H1 (cell line): ENCODE data around the gene TUT4. TPM values are rescaled to one million over a fixed set of nuclear protein-coding genes. Genes with fewer than 3 reads are reported as not detected.

Experiments used
- CTCF ChIA-PET: fragments of 300-600 bp; sonication (Branson Sonifier 250); formaldehyde crosslinking; loops from one replicate; lab custom pipeline; 2021; ENCODE audit not compliant: partially characterized antibody; lab: Charles Lee
- POLR2A ChIA-PET: fragments of 300-600 bp; sonication (Branson Sonifier 250); formaldehyde crosslinking; loops from one replicate; lab custom pipeline; 2021; ENCODE audit warnings: inconsistent platforms; ENCODE audit not compliant: partially characterized antibody; lab: Charles Lee
- DNase-seq, 2 experiments: peaks; one replicate each; pipeline versions ENCODE4 v3.0.0 to v3.0.0-alpha.2; 2010 to 2022; ENCODE audit warnings: low spot score in 2 of 2, low read depth in 1 of 2, mixed read lengths in 1 of 2
- FAIRE-seq: peaks from 2 replicates; lab custom pipeline; 2011; peaks lifted over from hg19 to GRCh38; lab: Jason Lieb, UNC
- H2AFZ ChIP-seq: 2 replicates; pipeline ENCODE4 v1.8.1; 2012; ENCODE audit warnings: low read length, inconsistent platforms
- H2AK5ac ChIP-seq: 2 replicates; pipeline ENCODE4 v1.6.1; 2013; ENCODE audit warnings: low read depth, low read length
- H2BK120ac ChIP-seq: replicated peaks from 2 replicates; pipeline ENCODE3; 2013; ENCODE audit warnings: low read depth, low read length, inconsistent platforms
- H2BK12ac ChIP-seq: 2 replicates; pipeline ENCODE4 v1.6.1; 2013; ENCODE audit warnings: low read depth, low read length
- H2BK15ac ChIP-seq: 2 replicates; pipeline ENCODE4 v1.6.1; 2013; ENCODE audit warnings: low read length
- H2BK20ac ChIP-seq: 2 replicates; pipeline ENCODE4 v1.6.1; 2013; ENCODE audit warnings: low read length
- H2BK5ac ChIP-seq: 2 replicates; pipeline ENCODE4 v1.6.1; 2013; ENCODE audit warnings: low read depth, low read length
- H3K14ac ChIP-seq: 2 replicates; pipeline ENCODE4 v1.6.1; 2013; ENCODE audit warnings: inconsistent platforms; ENCODE audit not compliant: insufficient read length
- H3K18ac ChIP-seq: 2 replicates; pipeline ENCODE4 v1.6.1; 2013; ENCODE audit warnings: low read length; ENCODE audit errors: extremely low read depth
- H3K23ac ChIP-seq: 2 replicates; pipeline ENCODE4 v1.6.1; 2013; ENCODE audit warnings: inconsistent platforms; ENCODE audit not compliant: insufficient read length
- H3K23me2 ChIP-seq: 2 replicates; pipeline ENCODE4 v1.6.1; 2013; ENCODE audit warnings: low read depth, low read length
- H3K27ac ChIP-seq: 2 replicates; pipeline ENCODE4 v1.6.1; 2011; ENCODE audit warnings: low read depth, low read length, inconsistent platforms
- H3K27me3 ChIP-seq, 4 experiments: replicated peaks in 1 of 4; 1 replicate in 1 of 4; 2 replicates in 3 of 4; pipeline versions ENCODE4 v1.6.1 to v1.8.1; 2011 to 2013; ENCODE audit warnings: low read length in 3 of 4, mild to moderate bottlenecking in 3 of 4, inconsistent platforms in 2 of 4, mixed read lengths in 2 of 4, moderate library complexity in 1 of 4; ENCODE audit not compliant: control insufficient read depth in 3 of 4, insufficient read depth in 3 of 4; ENCODE audit errors: extremely low read depth in 1 of 4
- H3K36me3 ChIP-seq, 4 experiments: 2 replicates each; pipeline versions ENCODE4 v1.6.1 to v1.8.1; 2011 to 2013; ENCODE audit warnings: mild to moderate bottlenecking in 4 of 4, low read length in 3 of 4, moderate library complexity in 2 of 4, control low read depth in 1 of 4, inconsistent platforms in 1 of 4; ENCODE audit not compliant: insufficient read depth in 4 of 4, control insufficient read depth in 2 of 4
- H3K4ac ChIP-seq: replicated peaks from 2 replicates; pipeline ENCODE3; 2013; ENCODE audit warnings: low read length, low read depth, mixed read lengths, inconsistent platforms; ENCODE audit not compliant: insufficient read length
- H3K4me1 ChIP-seq, 4 experiments: replicated peaks in 1 of 4; 1 replicate in 1 of 4; 2 replicates in 3 of 4; pipeline versions ENCODE4 v1.6.1 to v1.8.1; 2011 to 2013; ENCODE audit warnings: low read length in 3 of 4, inconsistent platforms in 2 of 4, mixed read lengths in 1 of 4; ENCODE audit not compliant: insufficient read depth in 4 of 4, control insufficient read depth in 3 of 4
- H3K4me2 ChIP-seq, 2 experiments: 2 replicates each; pipeline versions ENCODE4 v1.6.1 to v1.8.1; 2011 to 2013; ENCODE audit warnings: low read depth in 2 of 2, low read length in 2 of 2, control low read depth in 1 of 2, inconsistent platforms in 1 of 2, mild to moderate bottlenecking in 1 of 2; ENCODE audit not compliant: insufficient read depth in 1 of 2
- H3K4me3 ChIP-seq, 4 experiments: fragments of 200-600, 300-600 bp in 1 of 4; sonication (generic), shearing (Covaris generic), sonication (Bioruptor Twin) in 1 of 4; 2 replicates each; pipeline versions ENCODE4 v1.5.1 to v1.8.1; 2011 to 2016; ENCODE audit warnings: low read length in 4 of 4, low read depth in 3 of 4, control low read depth in 2 of 4, inconsistent platforms in 2 of 4, mild to moderate bottlenecking in 2 of 4, mixed read lengths in 1 of 4, moderate library complexity in 1 of 4; ENCODE audit not compliant: insufficient read depth in 2 of 4; ENCODE audit errors: extremely low read depth in 1 of 4
- H3K56ac ChIP-seq: replicated peaks from 2 replicates; pipeline ENCODE3; 2013; ENCODE audit warnings: low read depth, mild to moderate bottlenecking, mixed read lengths, low read length, inconsistent platforms; ENCODE audit not compliant: insufficient read length
- H3K79me1 ChIP-seq: 2 replicates; pipeline ENCODE4 v1.6.1; 2013; ENCODE audit warnings: low read depth, low read length, control low read depth
- H3K79me2 ChIP-seq, 2 experiments: 2 replicates each; pipeline versions ENCODE4 v1.6.1 to v1.8.1; 2012 to 2013; ENCODE audit warnings: low read length in 2 of 2, mild to moderate bottlenecking in 2 of 2, inconsistent platforms in 1 of 2; ENCODE audit not compliant: insufficient read depth in 2 of 2, control insufficient read depth in 1 of 2
- H3K9ac ChIP-seq, 4 experiments: replicated peaks in 1 of 4; 1 replicate in 1 of 4; 2 replicates in 3 of 4; pipeline versions ENCODE4 v1.6.1 to v1.8.1; 2011 to 2013; ENCODE audit warnings: low read depth in 3 of 4, low read length in 3 of 4, control low read depth in 2 of 4, mild to moderate bottlenecking in 2 of 4, moderate library complexity in 2 of 4, inconsistent platforms in 1 of 4; ENCODE audit errors: extremely low read depth in 1 of 4
- H3K9me3 ChIP-seq, 2 experiments: 2 replicates each; pipeline versions ENCODE4 v1.6.1 to v1.8.1; 2012 to 2013; ENCODE audit warnings: mild to moderate bottlenecking in 2 of 2, moderate library complexity in 2 of 2, control low read depth in 1 of 2, inconsistent platforms in 1 of 2, low read depth in 1 of 2, low read length in 1 of 2, mixed read lengths in 1 of 2; ENCODE audit not compliant: insufficient read depth in 2 of 2
- H4K20me1 ChIP-seq, 2 experiments: replicated peaks in 1 of 2; 2 replicates each; pipeline versions ENCODE3 to v1.8.1; 2011 to 2013; ENCODE audit warnings: inconsistent platforms in 2 of 2, low read length in 2 of 2, mild to moderate bottlenecking in 1 of 2; ENCODE audit not compliant: insufficient read depth in 2 of 2, control insufficient read depth in 1 of 2
- H4K5ac ChIP-seq: 2 replicates; pipeline ENCODE4 v1.6.1; 2013; ENCODE audit warnings: low read length, low read depth, mixed read lengths, inconsistent platforms; ENCODE audit not compliant: insufficient read length
- H4K8ac ChIP-seq: 2 replicates; pipeline ENCODE4 v1.8.0; 2013; ENCODE audit warnings: mild to moderate bottlenecking, moderate library complexity, low read length, inconsistent platforms; ENCODE audit not compliant: insufficient read depth; ENCODE audit errors: extremely low read depth
- H4K91ac ChIP-seq: replicated peaks from 2 replicates; pipeline ENCODE3; 2013; ENCODE audit warnings: low read length, mixed read lengths, inconsistent platforms; ENCODE audit not compliant: insufficient read length
- SIRT6 ChIP-seq: IDR thresholded peaks from one replicate; pipeline ENCODE4 v1.7.1; 2012; ENCODE audit warnings: low read length, inconsistent platforms
- WGBS, 2 experiments: shearing (Covaris generic) in 1 of 2; methylation state at CpG; one replicate each; pipeline versions ENCODE4 v1.1.6 to v1.1.7; 2013 to 2015; ENCODE audit warnings: low lambda C conversion rate in 2 of 2, mixed read lengths in 2 of 2, inconsistent platforms in 1 of 2, low coverage in 1 of 2, missing lambda C conversion rate in 1 of 2; ENCODE audit not compliant: insufficient replicate concordance in 2 of 2, insufficient coverage in 1 of 2, insufficient read length in 1 of 2; ENCODE audit errors: extremely low coverage in 1 of 2, missing lambda C conversion rate in 1 of 2; 5-methylcytosine and 5-hydroxymethylcytosine counted together
- polyA plus RNA-seq, 7 experiments: library from polyadenylated mRNA; depleted of rRNA in 3 of 7; stranded (reverse) in 5 of 7; unstranded in 2 of 7; fragments of >200 nt in 5 of 7; fragments of 200-250 nt in 2 of 7; gene quantifications; 1 replicate in 5 of 7; 2 replicates in 1 of 7; 4 replicates in 1 of 7; pipeline versions ENCODE4 v1.2.1 to v1.2.3, GENCODE V29; 2011 to 2013; ENCODE audit warnings: missing spikeins in 2 of 7, mixed read lengths in 2 of 7
- total RNA-seq: library from RNA; stranded (reverse); fragmentation: NEBNext Ultra II Directional; extraction: Animal tissue kit (Norgen Biotek cat#: 25700); gene quantifications from 2 replicates; pipeline ENCODE4 v1.2.1, GENCODE V29; 2021

TUT4 gene
- total and polyA plus RNA-seq, 2 of the 8 experiments (the other 6 are each of a cell fraction or from before 2014, with no cell fraction given), result 54.5 to 63.3 TPM

GRCh38 chr1:52423771-52424170 lies 129.1 kb downstream of the TUT4 start:
- Histone ChIP-seq H2BK15ac (no peak overlapping the region), H4K91ac (no peak overlapping the region), H3K36me3 (peaks cover 0 to 39% (median 12%) of the 10 kb centered on the region in 4 experiments; a peak in 5 of 8 replicates), H3K4me2 (no peak overlapping the region), H2BK20ac (no peak overlapping the region), H2BK120ac (no peak overlapping the region), H4K20me1 (peaks cover 0 to 1% of the 10 kb centered on the region in 2 experiments), H2AFZ (no peak overlapping the region), H4K5ac (no peak overlapping the region), H2BK12ac (no peak overlapping the region), H3K27me3 (no peaks in the 10 kb centered on the region), H3K23me2 (no peaks in the 10 kb centered on the region), H3K23ac (no peak overlapping the region), H3K4me1 (no peaks in the 10 kb centered on the region; a peak in 1 of 7 replicates), H3K56ac (no peak overlapping the region), H2AK5ac (no peak overlapping the region), H3K4me3 (no peak overlapping the region), H3K79me2 (no peaks in the 10 kb centered on the region), H3K4ac (no peak overlapping the region), H3K9ac (no peak overlapping the region), H3K18ac (no peak overlapping the region), H3K14ac (no peak overlapping the region), H3K9me3 (no peaks in the 10 kb centered on the region), H3K27ac (no peak overlapping the region), H2BK5ac (no peak overlapping the region), H4K8ac (no peak overlapping the region), H3K79me1 (no peaks in the 10 kb centered on the region)
- WGBS, 2 experiments, result 94% methylated on average over 9 of the region's 9 CpGs; no CpG with 5 or more reads in 1 of the 2 experiments
- FAIRE-seq (no peak), DNase-seq (no peak)
- TF ChIP-seq SIRT6, result no peak
- CTCF ChIA-PET, result interaction anchor here (0.7 to 1.5 kb wide), 2 partner anchors 18 to 757 kb away, joined by 3 read pairs; no protein-coding TSS in a partner anchor
- POLR2A ChIA-PET, result interaction anchor here (0.5 to 2.2 kb wide), 6 partner anchors 9 to 415 kb away, joined by 3 to 10 read pairs (median 4); partner anchors contain the start of genes ORC1 and PRPF38A
